ENCODE results near the gene ZNF175. TPM values are rescaled to one million over a fixed set of nuclear protein-coding genes. Genes with fewer than 3 reads are reported as not detected.

ZNF175 gene
- total and polyA plus RNA-seq, 9 of the 15 experiments (the other 6 are each of a cell fraction or from before 2014, with no cell fraction given), result 3.7 to 37.9 (median 14.0) TPM

DNA sequence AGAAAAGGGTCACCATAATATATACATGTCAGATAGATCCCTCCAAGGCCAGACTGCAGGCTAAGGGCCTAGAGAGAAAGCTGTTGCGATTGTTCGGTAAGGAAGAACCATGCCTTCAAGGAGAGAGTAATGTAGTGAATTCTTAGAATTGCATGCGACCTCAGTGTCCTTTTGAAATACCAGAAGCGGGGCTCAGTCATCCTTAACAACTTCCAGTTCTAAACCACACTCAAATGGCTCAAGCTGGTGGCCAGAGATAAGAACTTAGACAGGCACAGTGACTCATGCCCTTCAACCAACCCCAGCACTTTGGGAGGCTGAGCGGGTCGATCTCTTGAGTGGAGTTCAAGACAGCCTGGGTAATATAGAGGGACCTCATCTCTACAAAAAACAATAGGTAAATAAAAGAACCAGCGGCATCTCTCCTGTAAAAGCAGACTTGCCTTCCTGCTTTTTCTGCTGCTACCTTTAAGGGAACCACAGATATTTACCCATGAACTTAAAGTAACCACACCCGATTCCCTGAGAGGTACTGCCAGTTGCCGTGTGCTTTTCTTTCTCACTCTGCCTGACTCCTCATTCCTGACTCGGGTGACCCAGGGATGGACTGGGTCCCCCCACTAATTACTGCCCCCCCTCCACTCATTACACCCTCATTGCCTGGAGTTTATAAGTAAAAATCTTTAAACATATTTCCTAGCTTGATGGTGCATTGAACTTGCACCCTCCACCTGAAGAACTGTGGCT is 24.3 kb upstream of the ZNF175 start (continued):
- TF ChIP-seq MYC (IDR thresholded peaks at IDR 0.05; ENCODE audit: low read depth, low read length), result peak; percentile 87
- no peak for TF ChIP-seq MYC (CRISPR knock-in tag; IDR thresholded peaks at IDR 0.05; ENCODE audit: borderline replicate concordance, low read depth)
- TF ChIP-seq RCOR1 (IDR thresholded peaks at IDR 0.05; ENCODE audit: borderline replicate concordance in 1 of 2, low read depth in 2 of 2, low read length in 2 of 2), result peak; percentile 70 to 94
- no peak for TF ChIP-seq CBX5 (IDR thresholded peaks at IDR 0.05; ENCODE audit: borderline replicate concordance, low read depth)
- TF ChIP-seq BACH1 (tag; IDR thresholded peaks at IDR 0.05), result peak; percentile 67; the same call in 1 of the 2 replicates
- TF ChIP-seq, protein P1, sequence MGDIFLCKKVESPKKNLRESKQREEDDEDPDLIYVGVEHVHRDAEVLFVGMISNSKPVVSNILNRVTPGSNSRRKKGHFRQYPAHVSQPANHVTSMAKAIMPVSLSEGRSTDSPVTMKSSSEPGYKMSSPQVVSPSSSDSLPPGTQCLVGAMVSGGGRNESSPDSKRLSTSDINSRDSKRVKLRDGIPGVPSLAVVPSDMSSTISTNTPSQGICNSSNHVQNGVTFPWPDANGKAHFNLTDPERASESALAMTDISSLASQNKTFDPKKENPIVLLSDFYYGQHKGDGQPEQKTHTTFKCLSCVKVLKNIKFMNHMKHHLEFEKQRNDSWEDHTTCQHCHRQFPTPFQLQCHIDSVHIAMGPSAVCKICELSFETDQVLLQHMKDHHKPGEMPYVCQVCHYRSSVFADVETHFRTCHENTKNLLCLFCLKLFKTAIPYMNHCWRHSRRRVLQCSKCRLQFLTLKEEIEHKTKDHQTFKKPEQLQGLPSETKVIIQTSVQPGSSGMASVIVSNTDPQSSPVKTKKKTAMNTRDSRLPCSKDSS (IDR thresholded peaks at IDR 0.05; ENCODE audit: low read depth, partially characterized antibody), result peak; percentile 10
- TF ChIP-seq ZNF79 (CRISPR knock-in tag; IDR thresholded peaks at IDR 0.05; ENCODE audit: low read depth), result no peak
- TF ChIP-seq ATF1 (CRISPR knock-in tag; IDR thresholded peaks at IDR 0.05), result no peak
- TF ChIP-seq ATF1 (tag; IDR thresholded peaks at IDR 0.05), result peak; percentile 72
- TF ChIP-seq, protein P2, sequence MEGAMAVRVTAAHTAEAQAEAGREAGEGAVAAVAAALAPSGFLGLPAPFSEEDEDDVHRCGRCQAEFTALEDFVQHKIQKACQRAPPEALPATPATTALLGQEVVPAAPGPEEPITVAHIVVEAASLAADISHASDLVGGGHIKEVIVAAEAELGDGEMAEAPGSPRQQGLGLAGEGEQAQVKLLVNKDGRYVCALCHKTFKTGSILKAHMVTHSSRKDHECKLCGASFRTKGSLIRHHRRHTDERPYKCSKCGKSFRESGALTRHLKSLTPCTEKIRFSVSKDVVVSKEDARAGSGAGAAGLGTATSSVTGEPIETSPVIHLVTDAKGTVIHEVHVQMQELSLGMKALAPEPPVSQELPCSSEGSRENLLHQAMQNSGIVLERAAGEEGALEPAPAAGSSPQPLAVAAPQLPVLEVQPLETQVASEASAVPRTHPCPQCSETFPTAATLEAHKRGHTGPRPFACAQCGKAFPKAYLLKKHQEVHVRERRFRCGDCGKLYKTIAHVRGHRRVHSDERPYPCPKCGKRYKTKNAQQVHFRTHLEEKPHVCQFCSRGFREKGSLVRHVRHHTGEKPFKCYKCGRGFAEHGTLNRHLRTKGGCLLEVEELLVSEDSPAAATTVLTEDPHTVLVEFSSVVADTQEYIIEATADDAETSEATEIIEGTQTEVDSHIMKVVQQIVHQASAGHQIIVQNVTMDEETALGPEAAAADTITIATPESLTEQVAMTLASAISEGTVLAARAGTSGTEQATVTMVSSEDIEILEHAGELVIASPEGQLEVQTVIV (CRISPR knock-in tag; IDR thresholded peaks at IDR 0.05; ENCODE audit: borderline replicate concordance), result no peak
- TF ChIP-seq, protein P3, sequence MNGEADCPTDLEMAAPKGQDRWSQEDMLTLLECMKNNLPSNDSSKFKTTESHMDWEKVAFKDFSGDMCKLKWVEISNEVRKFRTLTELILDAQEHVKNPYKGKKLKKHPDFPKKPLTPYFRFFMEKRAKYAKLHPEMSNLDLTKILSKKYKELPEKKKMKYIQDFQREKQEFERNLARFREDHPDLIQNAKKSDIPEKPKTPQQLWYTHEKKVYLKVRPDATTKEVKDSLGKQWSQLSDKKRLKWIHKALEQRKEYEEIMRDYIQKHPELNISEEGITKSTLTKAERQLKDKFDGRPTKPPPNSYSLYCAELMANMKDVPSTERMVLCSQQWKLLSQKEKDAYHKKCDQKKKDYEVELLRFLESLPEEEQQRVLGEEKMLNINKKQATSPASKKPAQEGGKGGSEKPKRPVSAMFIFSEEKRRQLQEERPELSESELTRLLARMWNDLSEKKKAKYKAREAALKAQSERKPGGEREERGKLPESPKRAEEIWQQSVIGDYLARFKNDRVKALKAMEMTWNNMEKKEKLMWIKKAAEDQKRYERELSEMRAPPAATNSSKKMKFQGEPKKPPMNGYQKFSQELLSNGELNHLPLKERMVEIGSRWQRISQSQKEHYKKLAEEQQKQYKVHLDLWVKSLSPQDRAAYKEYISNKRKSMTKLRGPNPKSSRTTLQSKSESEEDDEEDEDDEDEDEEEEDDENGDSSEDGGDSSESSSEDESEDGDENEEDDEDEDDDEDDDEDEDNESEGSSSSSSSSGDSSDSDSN (IDR thresholded peaks at IDR 0.05; ENCODE audit: borderline replicate concordance in 1 of 2, low read depth in 2 of 2, low read length in 2 of 2), result peak in 1 of 2 experiments; percentile 74; a peak in 1 of 4 replicates
- TF ChIP-seq RBFOX2 (IDR thresholded peaks at IDR 0.05; ENCODE audit: low read depth, low read length), result peak; percentile 26; the same call in 1 of the 2 replicates
- no peak for TF ChIP-seq NR2F6 (CRISPR knock-in tag; IDR thresholded peaks at IDR 0.05)
- TF ChIP-seq, protein P4, sequence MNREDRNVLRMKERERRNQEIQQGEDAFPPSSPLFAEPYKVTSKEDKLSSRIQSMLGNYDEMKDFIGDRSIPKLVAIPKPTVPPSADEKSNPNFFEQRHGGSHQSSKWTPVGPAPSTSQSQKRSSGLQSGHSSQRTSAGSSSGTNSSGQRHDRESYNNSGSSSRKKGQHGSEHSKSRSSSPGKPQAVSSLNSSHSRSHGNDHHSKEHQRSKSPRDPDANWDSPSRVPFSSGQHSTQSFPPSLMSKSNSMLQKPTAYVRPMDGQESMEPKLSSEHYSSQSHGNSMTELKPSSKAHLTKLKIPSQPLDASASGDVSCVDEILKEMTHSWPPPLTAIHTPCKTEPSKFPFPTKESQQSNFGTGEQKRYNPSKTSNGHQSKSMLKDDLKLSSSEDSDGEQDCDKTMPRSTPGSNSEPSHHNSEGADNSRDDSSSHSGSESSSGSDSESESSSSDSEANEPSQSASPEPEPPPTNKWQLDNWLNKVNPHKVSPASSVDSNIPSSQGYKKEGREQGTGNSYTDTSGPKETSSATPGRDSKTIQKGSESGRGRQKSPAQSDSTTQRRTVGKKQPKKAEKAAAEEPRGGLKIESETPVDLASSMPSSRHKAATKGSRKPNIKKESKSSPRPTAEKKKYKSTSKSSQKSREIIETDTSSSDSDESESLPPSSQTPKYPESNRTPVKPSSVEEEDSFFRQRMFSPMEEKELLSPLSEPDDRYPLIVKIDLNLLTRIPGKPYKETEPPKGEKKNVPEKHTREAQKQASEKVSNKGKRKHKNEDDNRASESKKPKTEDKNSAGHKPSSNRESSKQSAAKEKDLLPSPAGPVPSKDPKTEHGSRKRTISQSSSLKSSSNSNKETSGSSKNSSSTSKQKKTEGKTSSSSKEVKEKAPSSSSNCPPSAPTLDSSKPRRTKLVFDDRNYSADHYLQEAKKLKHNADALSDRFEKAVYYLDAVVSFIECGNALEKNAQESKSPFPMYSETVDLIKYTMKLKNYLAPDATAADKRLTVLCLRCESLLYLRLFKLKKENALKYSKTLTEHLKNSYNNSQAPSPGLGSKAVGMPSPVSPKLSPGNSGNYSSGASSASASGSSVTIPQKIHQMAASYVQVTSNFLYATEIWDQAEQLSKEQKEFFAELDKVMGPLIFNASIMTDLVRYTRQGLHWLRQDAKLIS (CRISPR knock-in tag; IDR thresholded peaks at IDR 0.05), result peak; percentile 68
- TF ChIP-seq, protein P5, sequence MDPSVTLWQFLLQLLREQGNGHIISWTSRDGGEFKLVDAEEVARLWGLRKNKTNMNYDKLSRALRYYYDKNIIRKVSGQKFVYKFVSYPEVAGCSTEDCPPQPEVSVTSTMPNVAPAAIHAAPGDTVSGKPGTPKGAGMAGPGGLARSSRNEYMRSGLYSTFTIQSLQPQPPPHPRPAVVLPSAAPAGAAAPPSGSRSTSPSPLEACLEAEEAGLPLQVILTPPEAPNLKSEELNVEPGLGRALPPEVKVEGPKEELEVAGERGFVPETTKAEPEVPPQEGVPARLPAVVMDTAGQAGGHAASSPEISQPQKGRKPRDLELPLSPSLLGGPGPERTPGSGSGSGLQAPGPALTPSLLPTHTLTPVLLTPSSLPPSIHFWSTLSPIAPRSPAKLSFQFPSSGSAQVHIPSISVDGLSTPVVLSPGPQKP (CRISPR knock-in tag; IDR thresholded peaks at IDR 0.05), result no peak

All from K562 (cell line).